ENCODE data around the gene TRIOBP.

Gene TRIOBP

GRCh38 chr22:37824674-37825641 lies 128.1 kb downstream of the TRIOBP start:
- DNase-seq (ENCODE audit: low read depth): no peak
